ENCODE measurements around the gene DEK. TPM values are rescaled to one million over a fixed set of nuclear protein-coding genes. Genes with fewer than 3 reads are reported as not detected.

Gene DEK
- total and polyA plus RNA-seq, 2 of the 13 experiments (the other 11 are each of a cell fraction or from before 2014, with no cell fraction given): 53.2 to 276 TPM

DNA sequence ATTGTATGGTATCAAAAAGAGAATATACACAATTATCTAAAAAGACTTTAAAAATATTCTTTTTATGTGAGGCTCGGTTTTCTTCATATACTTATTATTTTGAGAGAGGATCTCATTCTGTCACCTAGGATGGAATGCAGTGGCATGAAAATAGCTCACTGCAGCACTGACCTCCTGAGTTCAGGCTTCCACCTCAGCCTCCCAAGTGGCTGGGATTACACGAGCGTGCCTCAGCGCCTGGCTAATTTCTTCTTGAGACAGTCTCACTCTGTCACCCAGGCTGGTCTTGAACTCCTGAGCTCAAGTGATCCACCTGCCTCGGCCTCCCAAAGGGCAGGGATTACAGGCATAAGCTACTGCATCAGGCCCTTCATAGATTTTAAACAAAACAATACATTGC is 10.7 kb downstream of the DEK start:
- BruUV-seq (replicated peaks): no TSS peak
- Histone ChIP-seq H3K4me2 (ENCODE audit: low read depth, low read length) (no peak overlapping the region), H3K9ac (ENCODE audit: insufficient read depth, low read depth, low read length) (no peak overlapping the region), H3K27me3 (ENCODE audit: control insufficient read depth in 1 of 2, insufficient read depth in 2 of 2, low read length in 2 of 2) (no peaks in the 10 kb centered on the region), H3K4me3 (replicated peaks in 1 of 3; ENCODE audit: insufficient read depth in 1 of 3, low read depth in 2 of 3, low read length in 3 of 3) (no peak overlapping the region), H4K20me1 (ENCODE audit: insufficient read depth, low read length) (peaks cover 7% of the 10 kb centered on the region; the same call in 1 of the 2 replicates), H2AFZ (ENCODE audit: low read length) (no peak overlapping the region), H3K36me3 (replicated peaks in 1 of 2; ENCODE audit: control insufficient read depth in 1 of 2, insufficient read depth in 2 of 2, low read length in 2 of 2) (peaks cover 12 to 88% of the 10 kb centered on the region in 2 experiments), H3K4me1 (ENCODE audit: insufficient read depth, low read length) (no peaks in the 10 kb centered on the region), H3K79me2 (ENCODE audit: insufficient read depth, low read length) (peaks cover 72% of the 10 kb centered on the region), H3K27ac (ENCODE audit: extremely low read length, insufficient read depth, low read length) (no peak overlapping the region), H3K9me3 (ENCODE audit: low read length) (no peaks in the 10 kb centered on the region)
- in situ Hi-C loops (cut with HindIII; ENCODE audit: extremely low pct_ligation_motif_present, low pct_unique_long_range_greater_than_20kb) (loop anchor here (25.0 kb wide), 1 partner anchor 1584 kb away; the partner anchor contains the start of gene ID4), intact Hi-C loops (cut with micrococcal nuclease; ENCODE audit: unreplicated experiment) (no loop called here)
- FAIRE-seq (no peak), ATAC-seq (no peak), DNase-seq (ENCODE audit: low spot score) (no peak)
- 92% methylated on average over 5 of the region's 5 CpGs for WGBS (ENCODE audit: low lambda C conversion rate)
- ChIA-PET POLR2A (interaction anchor here (0.9 to 1.4 kb wide), 2 partner anchors 11 kb away, joined by 3 to 4 read pairs; partner anchors contain the start of gene DEK), CTCF (ENCODE audit: low intra/inter-chr PET ratio, low total read pairs) (no interaction called here)
- TF ChIP-seq HINFP (CRISPR knock-in tag; IDR thresholded peaks at IDR 0.05; ENCODE audit: low read depth): no peak
- no peak for TF ChIP-seq NAIF1 (CRISPR knock-in tag; IDR thresholded peaks at IDR 0.05; ENCODE audit: borderline replicate concordance)
- no peak for TF ChIP-seq RARG (CRISPR knock-in tag; IDR thresholded peaks at IDR 0.05; ENCODE audit: low read depth)
- no peak for TF ChIP-seq YEATS2 (CRISPR knock-in tag; IDR thresholded peaks at IDR 0.05; ENCODE audit: borderline replicate concordance)
- no peak for TF ChIP-seq ATRX (CRISPR knock-in tag; IDR thresholded peaks at IDR 0.05; ENCODE audit: borderline replicate concordance)
- TF ChIP-seq ZBTB42 (CRISPR knock-in tag; IDR thresholded peaks at IDR 0.05): no peak
- no peak for TF ChIP-seq EP300 (IDR thresholded peaks at IDR 0.05; ENCODE audit: low read depth in 2 of 2, low read length in 2 of 2)
- TF ChIP-seq EP300 (CRISPR knock-in tag; IDR thresholded peaks at IDR 0.05; ENCODE audit: borderline replicate concordance): no peak
- TF ChIP-seq ZNF883 (CRISPR knock-in tag; IDR thresholded peaks at IDR 0.05; ENCODE audit: not compliant biosample characterization): no peak
- no peak for TF ChIP-seq ETV5 (CRISPR knock-in tag; IDR thresholded peaks at IDR 0.05; ENCODE audit: borderline replicate concordance)
- no peak for TF ChIP-seq KLF16 (CRISPR knock-in tag; IDR thresholded peaks at IDR 0.05)
- no peak for TF ChIP-seq FOXA1 (IDR thresholded peaks at IDR 0.05)
- no peak for TF ChIP-seq FOXA1 (CRISPR knock-in tag; IDR thresholded peaks at IDR 0.05)
